GM19025 (cell line): Measurements from ENCODE around the gene PCNX1.

Experiments
- ATAC-seq: cut with Tn5 transposase; IDR thresholded peaks from one replicate; pipeline ENCODE4 v1.9.1; 2021; ENCODE audit warnings: mild to moderate bottlenecking, low read depth, moderate library complexity; ENCODE audit not compliant: unreplicated experiment

The PCNX1 gene

GRCh38 chr14:70954068-70954467 is 46.8 kb downstream of the PCNX1 start:
- no peak for ATAC-seq

GRCh38 chr14:70955543-70956480 is 48.6 kb downstream of the PCNX1 start:
- no peak for ATAC-seq

- no peak for ATAC-seq
Observed at GRCh38 chr14:70956511-70956910, 49.3 kb downstream of the PCNX1 start.

- ATAC-seq, result no peak
Observed at GRCh38 chr14:70957710-70958109, 50.5 kb downstream of the PCNX1 start.

- ATAC-seq, result no peak
Observed at GRCh38 chr14:70962935-70963334, 55.7 kb downstream of the PCNX1 start.

- ATAC-seq, result no peak
Observed at GRCh38 chr14:70964492-70964891, 57.2 kb downstream of the PCNX1 start.

GRCh38 chr14:70971560-70971959 is 64.3 kb downstream of the PCNX1 start:
- ATAC-seq, result no peak

- ATAC-seq, result no peak
Observed at GRCh38 chr14:70972107-70972976, 65.1 kb downstream of the PCNX1 start.

- no peak for ATAC-seq
Observed at GRCh38 chr14:70976591-70976990, 69.3 kb downstream of the PCNX1 start.

GRCh38 chr14:70981000-70981952 is 74.0 kb downstream of the PCNX1 start:
- no peak for ATAC-seq

GRCh38 chr14:70982200-70982599 is 74.9 kb downstream of the PCNX1 start:
- ATAC-seq, result no peak

GRCh38 chr14:70987041-70987440 is 79.8 kb downstream of the PCNX1 start:
- no peak for ATAC-seq

GRCh38 chr14:70988452-70988851 is 81.2 kb downstream of the PCNX1 start:
- no peak for ATAC-seq

GRCh38 chr14:70993931-70994330 is 86.7 kb downstream of the PCNX1 start:
- no peak for ATAC-seq

- ATAC-seq, result no peak
Observed at GRCh38 chr14:70995211-70995610, 88.0 kb downstream of the PCNX1 start.

GRCh38 chr14:70995671-70996070 is 88.4 kb downstream of the PCNX1 start:
- no peak for ATAC-seq

- no peak for ATAC-seq
Observed at GRCh38 chr14:70999117-70999516, 91.9 kb downstream of the PCNX1 start.

GRCh38 chr14:71000091-71000490 is 92.8 kb downstream of the PCNX1 start:
- ATAC-seq, result no peak

- no peak for ATAC-seq
Observed at GRCh38 chr14:71001742-71002141, 94.5 kb downstream of the PCNX1 start.

GRCh38 chr14:71003156-71003555 is 95.9 kb downstream of the PCNX1 start:
- ATAC-seq, result no peak
